K562 (cell line): ENCODE data around the gene F2RL2. TPM values are rescaled to one million over a fixed set of nuclear protein-coding genes. Genes with fewer than 3 reads are reported as not detected.

Experiments
- ATF7 ChIP-seq: fragments of 450-650 bp; IDR thresholded peaks from 2 replicates; pipeline ENCODE4 v1.7.1; 2014; ENCODE audit warnings: mild to moderate bottlenecking, moderate library complexity
- HDAC1 ChIP-seq, 2 experiments: fragments of 450-650 bp; IDR thresholded peaks; 2 replicates each; pipeline ENCODE4 v1.6.1; 2016 to 2017; ENCODE audit warnings: inconsistent platforms in 1 of 2, mild to moderate bottlenecking in 1 of 2, moderate library complexity in 1 of 2
- HMBOX1 ChIP-seq: sonication (generic); IDR thresholded peaks from 2 replicates; pipeline ENCODE4 v1.6.1; 2016
- JUN ChIP-seq, 2 experiments: sonication (generic) in 1 of 2; formaldehyde crosslinking in 1 of 2; IDR thresholded peaks; 2 replicates each; pipeline versions ENCODE4 v1.6.1 to v1.8.0; 2012 to 2022; ENCODE audit warnings: borderline replicate concordance in 2 of 2, mild to moderate bottlenecking in 2 of 2, improper control_type of control experiment in 1 of 2, low read depth in 1 of 2, low read length in 1 of 2, missing genetic modification reagents in 1 of 2
- MGA ChIP-seq: fragments of 450-650 bp; IDR thresholded peaks from 2 replicates; pipeline ENCODE4 v1.6.1; 2016; ENCODE audit warnings: mild to moderate bottlenecking, moderate library complexity
- ZNF507 ChIP-seq: conservative IDR thresholded peaks from 2 replicates; pipeline ENCODE4 v1.6.1; 2017; ENCODE audit warnings: missing genetic modification characterization, missing compliant biosample characterization
- ZNF512 ChIP-seq: IDR thresholded peaks from 2 replicates; pipeline ENCODE4 v1.6.1; 2016; ENCODE audit warnings: missing genetic modification characterization, missing compliant biosample characterization
- ZNF583 ChIP-seq: fragments of 250-450 bp; sonication (Bioruptor Pico); IDR thresholded peaks from 2 replicates; pipeline ENCODE4 v1.4.0; 2020
- polyA plus RNA-seq, 8 experiments: library from polyadenylated mRNA; depleted of rRNA in 4 of 8; stranded (reverse) in 5 of 8; unstranded in 3 of 8; fragments of >200 nt; fragmentation: Nextera tagmentation in 2 of 8; fragmentation: Illumina TruSeq in 1 of 8; extraction: Ambion mirVana in 2 of 8; extraction: Trizol in 1 of 8; gene quantifications; 2 replicates each; pipeline versions ENCODE4 v1.2.1 to v1.2.3, GENCODE V29; 2011 to 2014; ENCODE audit warnings: inconsistent platforms in 1 of 8, missing spikeins in 1 of 8
- total RNA-seq, 7 experiments: library from RNA; depleted of rRNA in 6 of 7; stranded (reverse); fragments of >200 nt in 6 of 7; fragmentation: Illumina TruSeq in 2 of 7; extraction: Trizol in 2 of 7; gene quantifications; 2 replicates each; pipeline versions ENCODE4 v1.2.1 to v1.2.3, GENCODE V29; 2011 to 2021; ENCODE audit warnings: low replicate concordance in 1 of 7
- TF ChIP-seq, protein P1 (sequence below): sonication (generic); formaldehyde crosslinking; IDR thresholded peaks from 2 replicates; pipeline ENCODE4 v1.8.0; 2023; ENCODE audit warnings: mild to moderate bottlenecking, missing genetic modification reagents

Gene F2RL2
- total and polyA plus RNA-seq, 9 of the 15 experiments (the other 6 are each of a cell fraction or from before 2014, with no cell fraction given), result 0.03 to 0.12 (median 0.06) TPM; not detected in 3

- TF ChIP-seq MGA (no peak), HDAC1 (IDR thresholded peaks at IDR 0.05) (no peak), ZNF512 (no peak), JUN (IDR thresholded peaks at IDR 0.05; ENCODE audit: borderline replicate concordance, low read depth, low read length) (peak; percentile 86), JUN (CRISPR knock-in tag; IDR thresholded peaks at IDR 0.05; ENCODE audit: borderline replicate concordance) (0 out of 2 replicates have a peak, but pooled peaks have one; percentile 37), ZNF507 (tag) (no peak), ATF7 (peak; percentile 97), HMBOX1 (no peak), ZNF583 (CRISPR knock-in tag) (no peak)
- TF ChIP-seq, protein P1, sequence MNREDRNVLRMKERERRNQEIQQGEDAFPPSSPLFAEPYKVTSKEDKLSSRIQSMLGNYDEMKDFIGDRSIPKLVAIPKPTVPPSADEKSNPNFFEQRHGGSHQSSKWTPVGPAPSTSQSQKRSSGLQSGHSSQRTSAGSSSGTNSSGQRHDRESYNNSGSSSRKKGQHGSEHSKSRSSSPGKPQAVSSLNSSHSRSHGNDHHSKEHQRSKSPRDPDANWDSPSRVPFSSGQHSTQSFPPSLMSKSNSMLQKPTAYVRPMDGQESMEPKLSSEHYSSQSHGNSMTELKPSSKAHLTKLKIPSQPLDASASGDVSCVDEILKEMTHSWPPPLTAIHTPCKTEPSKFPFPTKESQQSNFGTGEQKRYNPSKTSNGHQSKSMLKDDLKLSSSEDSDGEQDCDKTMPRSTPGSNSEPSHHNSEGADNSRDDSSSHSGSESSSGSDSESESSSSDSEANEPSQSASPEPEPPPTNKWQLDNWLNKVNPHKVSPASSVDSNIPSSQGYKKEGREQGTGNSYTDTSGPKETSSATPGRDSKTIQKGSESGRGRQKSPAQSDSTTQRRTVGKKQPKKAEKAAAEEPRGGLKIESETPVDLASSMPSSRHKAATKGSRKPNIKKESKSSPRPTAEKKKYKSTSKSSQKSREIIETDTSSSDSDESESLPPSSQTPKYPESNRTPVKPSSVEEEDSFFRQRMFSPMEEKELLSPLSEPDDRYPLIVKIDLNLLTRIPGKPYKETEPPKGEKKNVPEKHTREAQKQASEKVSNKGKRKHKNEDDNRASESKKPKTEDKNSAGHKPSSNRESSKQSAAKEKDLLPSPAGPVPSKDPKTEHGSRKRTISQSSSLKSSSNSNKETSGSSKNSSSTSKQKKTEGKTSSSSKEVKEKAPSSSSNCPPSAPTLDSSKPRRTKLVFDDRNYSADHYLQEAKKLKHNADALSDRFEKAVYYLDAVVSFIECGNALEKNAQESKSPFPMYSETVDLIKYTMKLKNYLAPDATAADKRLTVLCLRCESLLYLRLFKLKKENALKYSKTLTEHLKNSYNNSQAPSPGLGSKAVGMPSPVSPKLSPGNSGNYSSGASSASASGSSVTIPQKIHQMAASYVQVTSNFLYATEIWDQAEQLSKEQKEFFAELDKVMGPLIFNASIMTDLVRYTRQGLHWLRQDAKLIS (CRISPR knock-in tag), result no peak
Measured at GRCh38 chr5:76608833-76609232, 14.4 kb downstream of the F2RL2 start (continued).
